Nephron (organoid): ENCODE measurements around the gene CBR3.

ENCODE experiments used
- H3K27ac Mint-ChIP-seq, 3 experiments: 2 replicates each; pipeline ENCODE4 v1.8.0; 2020; ENCODE audit warnings: mixed read lengths in 3 of 3, mild to moderate bottlenecking in 2 of 3, moderate library complexity in 1 of 3
- H3K27me3 Mint-ChIP-seq: 2 replicates; pipeline ENCODE4 v1.8.0; 2021; ENCODE audit warnings: low read depth, mild to moderate bottlenecking, moderate library complexity, mixed read lengths
- H3K36me3 Mint-ChIP-seq: 2 replicates; pipeline ENCODE4 v1.8.0; 2020; ENCODE audit warnings: low read depth, mixed read lengths
- H3K4me1 Mint-ChIP-seq: 2 replicates; pipeline ENCODE4 v1.8.0; 2020; ENCODE audit warnings: mixed read lengths
- H3K4me3 Mint-ChIP-seq, 3 experiments: 2 replicates each; pipeline ENCODE4 v1.8.0; 2020; ENCODE audit warnings: mild to moderate bottlenecking in 3 of 3, mixed read lengths in 3 of 3, moderate library complexity in 2 of 3
- H3K9me3 Mint-ChIP-seq: 2 replicates; pipeline ENCODE4 v1.8.0; 2020; ENCODE audit warnings: mixed read lengths
- TF ChIP-seq, protein P1 (sequence below), 3 experiments: fragments of 200-600 bp; sonication (generic); IDR thresholded peaks; one replicate each; pipeline ENCODE4 v1.5.0; 2021; ENCODE audit warnings: antibody characterized with exemption in 3 of 3; ENCODE audit not compliant: unreplicated experiment in 3 of 3

CBR3 gene

DNA sequence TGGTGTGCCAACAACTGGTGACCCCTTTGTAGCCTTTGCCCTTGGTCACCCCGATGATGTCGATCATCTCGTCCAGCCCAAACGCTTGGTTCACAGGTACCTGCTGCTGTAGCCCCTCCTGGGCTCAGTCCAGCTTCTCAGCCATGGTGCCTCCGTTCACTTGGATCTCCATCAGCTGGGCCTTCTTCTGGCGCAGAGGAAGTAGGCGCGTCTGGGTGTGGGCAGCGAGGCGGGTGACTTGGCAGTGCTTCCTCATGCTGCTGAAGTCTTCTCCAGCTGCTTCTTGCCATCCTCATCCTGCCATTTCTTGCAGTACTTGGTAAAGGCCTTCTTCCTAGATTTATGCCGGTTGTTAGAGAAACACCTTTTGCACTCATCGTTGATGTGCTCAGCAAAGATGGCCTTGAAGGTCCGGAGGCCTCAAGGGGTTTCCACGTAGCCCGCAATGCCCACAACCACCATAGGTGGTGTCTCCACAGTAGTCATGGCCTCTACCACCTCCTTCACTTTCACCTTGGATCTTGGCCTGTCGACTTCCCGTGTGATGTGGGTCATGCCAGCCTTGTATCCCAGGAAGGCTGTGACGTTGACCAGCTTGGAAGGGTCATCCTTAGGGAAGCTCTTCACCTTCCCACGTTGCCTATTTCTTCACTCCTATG is 34.7 kb downstream of the CBR3 start:
- peaks cover 7% of the 10 kb centered on the region for H3K4me1 Mint-ChIP-seq
- peaks cover 7% of the 10 kb centered on the region for H3K36me3 Mint-ChIP-seq
- no peaks in the 10 kb centered on the region for H3K27me3 Mint-ChIP-seq
- H3K27ac Mint-ChIP-seq, result no peak overlapping the region
- H3K9me3 Mint-ChIP-seq, result no peaks in the 10 kb centered on the region
- TF ChIP-seq, protein P1, sequence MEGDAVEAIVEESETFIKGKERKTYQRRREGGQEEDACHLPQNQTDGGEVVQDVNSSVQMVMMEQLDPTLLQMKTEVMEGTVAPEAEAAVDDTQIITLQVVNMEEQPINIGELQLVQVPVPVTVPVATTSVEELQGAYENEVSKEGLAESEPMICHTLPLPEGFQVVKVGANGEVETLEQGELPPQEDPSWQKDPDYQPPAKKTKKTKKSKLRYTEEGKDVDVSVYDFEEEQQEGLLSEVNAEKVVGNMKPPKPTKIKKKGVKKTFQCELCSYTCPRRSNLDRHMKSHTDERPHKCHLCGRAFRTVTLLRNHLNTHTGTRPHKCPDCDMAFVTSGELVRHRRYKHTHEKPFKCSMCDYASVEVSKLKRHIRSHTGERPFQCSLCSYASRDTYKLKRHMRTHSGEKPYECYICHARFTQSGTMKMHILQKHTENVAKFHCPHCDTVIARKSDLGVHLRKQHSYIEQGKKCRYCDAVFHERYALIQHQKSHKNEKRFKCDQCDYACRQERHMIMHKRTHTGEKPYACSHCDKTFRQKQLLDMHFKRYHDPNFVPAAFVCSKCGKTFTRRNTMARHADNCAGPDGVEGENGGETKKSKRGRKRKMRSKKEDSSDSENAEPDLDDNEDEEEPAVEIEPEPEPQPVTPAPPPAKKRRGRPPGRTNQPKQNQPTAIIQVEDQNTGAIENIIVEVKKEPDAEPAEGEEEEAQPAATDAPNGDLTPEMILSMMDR (IDR thresholded peaks at IDR 0.05; ENCODE audit: unreplicated experiment in 3 of 3), result no peak
- no peak overlapping the region for H3K4me3 Mint-ChIP-seq

DNA sequence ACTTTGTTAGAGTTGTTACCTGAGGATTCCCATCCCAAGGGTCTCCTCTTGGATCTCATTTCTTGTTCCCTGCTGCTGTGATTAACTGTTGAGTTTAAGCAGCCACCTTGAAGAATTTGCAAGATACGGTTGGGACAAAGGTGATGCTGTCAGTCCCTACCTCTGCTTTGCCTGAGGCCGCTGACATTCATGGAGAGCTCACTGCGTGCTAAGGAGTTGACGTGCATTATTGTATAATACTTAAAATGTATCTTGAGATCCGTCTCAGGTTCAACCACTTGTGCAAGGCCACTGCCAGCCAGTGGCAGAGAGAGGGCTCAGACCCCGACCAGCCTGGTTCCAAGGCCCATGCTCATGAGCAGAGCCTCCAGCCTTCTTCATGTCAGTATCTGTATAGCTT is 35.9 kb downstream of the CBR3 start:
- TF ChIP-seq, protein P1 (IDR thresholded peaks at IDR 0.05; ENCODE audit: unreplicated experiment in 3 of 3), result no peak
- Mint-ChIP-seq H3K4me1 (peaks cover 5% of the 10 kb centered on the region), H3K27ac (no peak overlapping the region), H3K27me3 (no peaks in the 10 kb centered on the region), H3K36me3 (peaks cover 7% of the 10 kb centered on the region), H3K4me3 (no peak overlapping the region), H3K9me3 (no peaks in the 10 kb centered on the region)

DNA sequence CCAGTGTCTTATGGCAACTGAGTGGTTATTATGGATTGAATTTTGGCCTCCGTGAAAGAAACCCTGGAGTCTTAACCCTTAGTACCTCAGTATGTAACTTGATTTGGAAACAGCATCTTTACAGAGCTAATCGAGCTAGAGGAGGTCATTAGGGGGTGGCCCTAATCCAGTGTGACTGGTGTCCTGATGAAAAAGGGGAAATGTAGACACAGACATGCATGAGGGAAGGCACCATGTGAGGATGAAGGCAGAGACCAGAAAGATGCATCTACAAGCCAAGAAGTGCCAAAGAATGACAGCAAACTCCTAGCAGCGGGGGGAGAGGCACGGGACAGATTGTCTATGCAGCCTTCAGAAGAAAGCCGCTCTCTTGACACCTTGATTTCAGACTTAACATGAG is 36.5 kb downstream of the CBR3 start:
- H3K9me3 Mint-ChIP-seq, result no peaks in the 10 kb centered on the region
- TF ChIP-seq, protein P1 (IDR thresholded peaks at IDR 0.05; ENCODE audit: unreplicated experiment in 3 of 3), result no peak
- H3K4me1 Mint-ChIP-seq, result peaks cover 5% of the 10 kb centered on the region

DNA sequence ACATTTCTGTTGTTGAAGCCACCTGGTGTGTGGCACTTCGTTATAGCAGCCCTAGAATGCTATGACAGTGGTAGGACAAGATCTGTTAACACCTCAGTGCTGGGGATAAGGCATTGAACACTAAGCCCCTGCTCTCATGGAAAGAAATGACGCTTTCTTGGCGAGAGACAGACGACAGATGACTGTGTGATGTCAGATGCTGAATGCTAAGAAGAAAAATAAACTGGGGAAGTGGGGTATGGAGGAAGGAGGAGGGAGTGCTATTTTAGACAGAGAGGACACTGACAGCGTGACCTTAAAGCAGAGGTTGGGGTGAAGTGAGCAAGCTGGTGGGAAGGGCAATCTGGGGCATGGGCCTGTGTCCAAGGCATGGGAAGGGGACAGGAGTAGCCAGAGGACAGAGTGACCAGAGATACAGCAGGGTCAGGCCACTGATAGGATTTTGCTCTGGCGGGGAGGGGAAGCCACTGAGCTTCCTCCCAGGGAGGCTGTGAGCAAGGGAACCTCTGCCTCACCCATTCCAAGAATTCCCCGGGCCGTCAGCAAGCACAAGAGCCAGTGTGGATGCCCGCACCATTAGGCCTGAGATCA is 37.0 kb downstream of the CBR3 start:
- Mint-ChIP-seq H3K27me3 (peaks cover 4% of the 10 kb centered on the region), H3K4me3 (no peak overlapping the region), H3K36me3 (peaks cover 7% of the 10 kb centered on the region), H3K27ac (no peak overlapping the region), H3K9me3 (no peaks in the 10 kb centered on the region), H3K4me1 (peaks cover 2% of the 10 kb centered on the region)
- TF ChIP-seq, protein P1 (IDR thresholded peaks at IDR 0.05; ENCODE audit: unreplicated experiment in 3 of 3), result no peak

More for the DNA sequence above, 36.5 kb downstream of the CBR3 start:
- Mint-ChIP-seq H3K27me3 (peaks cover 4% of the 10 kb centered on the region), H3K4me3 (no peak overlapping the region), H3K27ac (no peak overlapping the region), H3K36me3 (peaks cover 7% of the 10 kb centered on the region)

DNA sequence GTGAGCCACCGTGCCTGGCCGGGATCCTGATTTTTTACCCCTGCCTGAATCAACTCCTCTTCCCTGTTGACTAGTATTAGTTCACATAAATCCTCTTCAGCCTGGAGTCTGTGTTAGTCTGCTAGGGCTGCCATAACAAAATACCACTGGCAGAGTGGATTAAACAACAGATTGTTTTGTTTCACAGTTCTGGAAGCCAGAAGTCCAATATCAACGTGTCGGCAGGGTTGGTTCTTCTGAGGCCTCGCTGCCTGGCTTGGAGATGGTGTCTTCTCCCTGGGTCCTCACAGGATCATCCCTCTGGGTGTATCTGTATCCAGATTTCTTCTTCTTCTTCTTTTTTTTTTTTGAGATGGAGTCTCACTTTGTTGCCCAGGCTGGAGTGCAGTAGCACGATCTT is 39.9 kb downstream of the CBR3 start:
- H3K4me3 Mint-ChIP-seq, result no peak overlapping the region
- no peaks in the 10 kb centered on the region for H3K4me1 Mint-ChIP-seq
- TF ChIP-seq, protein P1 (IDR thresholded peaks at IDR 0.05; ENCODE audit: unreplicated experiment in 3 of 3), result no peak
- peaks cover 9% of the 10 kb centered on the region for H3K9me3 Mint-ChIP-seq
- peaks cover 2% of the 10 kb centered on the region for H3K36me3 Mint-ChIP-seq
- no peak overlapping the region for H3K27ac Mint-ChIP-seq
- peaks cover 4% of the 10 kb centered on the region for H3K27me3 Mint-ChIP-seq
